22Rv1 (cell line): ENCODE measurements around the gene TM9SF4.

Experiments
- H3K27ac ChIP-seq: fragments of 450-650 bp; 2 replicates; pipeline ENCODE4 v1.5.1; 2017
- CTCF ChIP-seq: fragments of 450-650 bp; IDR thresholded peaks from 2 replicates; pipeline ENCODE4 v1.5.1; 2017; ENCODE audit warnings: mild to moderate bottlenecking
- ZFX ChIP-seq: fragments of 450-650 bp; IDR thresholded peaks from 2 replicates; pipeline ENCODE4 v1.6.1; 2017; ENCODE audit warnings: antibody characterized with exemption, borderline replicate concordance

TM9SF4 gene

GRCh38 chr20:32109392-32110172 lies at the start of gene TM9SF4:
Gene TM9SF4, plus strand, starts transcription at chr20:32109714. Its CDS starts 27 bp downstream, at chr20:32109741.
- TF ChIP-seq ZFX (no peak), CTCF (no peak)
- peak within 1 kb of the TSS; percentile 85 for H3K27ac ChIP-seq

GRCh38 chr20:32062776-32063170 lies 46.7 kb upstream of the TM9SF4 start:
- TF ChIP-seq CTCF: no peak
- TF ChIP-seq ZFX: no peak
- no peak overlapping the region for H3K27ac ChIP-seq

- H3K27ac ChIP-seq: no peak overlapping the region
- TF ChIP-seq ZFX (no peak), CTCF (no peak)
Observed at GRCh38 chr20:32063695-32064094, 45.8 kb upstream of the TM9SF4 start.

- TF ChIP-seq CTCF: no peak
- no peak for TF ChIP-seq ZFX
- H3K27ac ChIP-seq: no peak overlapping the region
Observed at GRCh38 chr20:32064667-32065066, 44.8 kb upstream of the TM9SF4 start.

- no peak for TF ChIP-seq CTCF
- TF ChIP-seq ZFX: no peak
- H3K27ac ChIP-seq: no peak overlapping the region
Observed at GRCh38 chr20:32067234-32067821, 42.2 kb upstream of the TM9SF4 start.

- TF ChIP-seq CTCF (no peak), ZFX (no peak)
- H3K27ac ChIP-seq: no peak overlapping the region
Observed at GRCh38 chr20:32068174-32068573, 41.3 kb upstream of the TM9SF4 start.

- H3K27ac ChIP-seq: no peak overlapping the region
- TF ChIP-seq CTCF: no peak
- no peak for TF ChIP-seq ZFX
Observed at GRCh38 chr20:32069711-32070110, 39.8 kb upstream of the TM9SF4 start.
